ENCODE measurements around the gene MAP3K5. TPM values are rescaled to one million over a fixed set of nuclear protein-coding genes. Genes with fewer than 3 reads are reported as not detected.

Gene MAP3K5
- total RNA-seq, 1 donor from 2014 or later: 1.7 TPM

DNA sequence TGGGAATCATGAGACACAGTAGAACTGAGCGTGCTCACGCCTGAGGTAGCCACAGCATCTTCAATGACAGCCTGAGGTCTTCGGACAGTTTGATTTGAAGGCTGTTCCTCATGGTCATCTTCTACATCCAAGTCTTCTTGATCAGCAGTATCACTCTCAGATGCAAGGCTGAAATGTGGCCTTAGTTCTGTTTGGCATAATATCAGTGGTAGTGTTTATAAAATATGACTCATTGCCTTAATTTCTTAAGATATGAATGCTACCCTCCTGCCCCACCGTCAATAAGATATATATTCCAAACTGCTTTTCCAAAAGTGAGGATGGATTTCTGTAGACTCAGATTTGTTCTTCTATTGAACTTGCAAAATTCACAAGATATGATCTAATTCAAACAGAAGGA is 224.6 kb downstream of the MAP3K5 start:
- H3K4me3 ChIP-seq (ENCODE audit: insufficient read depth, low read depth, low read length): no peak overlapping the region
- Mint-ChIP-seq H3K4me1 (ENCODE audit: low read depth, unreplicated experiment) (no peaks in the 10 kb centered on the region), H3K27ac (ENCODE audit: unreplicated experiment) (no peak overlapping the region), H3K9me3 (ENCODE audit: unreplicated experiment) (peaks cover 12% of the 10 kb centered on the region), H3K4me3 (ENCODE audit: unreplicated experiment) (no peak overlapping the region), H3K36me3 (ENCODE audit: low read depth, unreplicated experiment) (peaks cover 3% of the 10 kb centered on the region), H3K27me3 (ENCODE audit: low read depth, unreplicated experiment) (peaks cover 3% of the 10 kb centered on the region)
- FAIRE-seq (peak; percentile 23), DNase-seq (ENCODE audit: low read depth) (no peak)
- H3K4me1 ChIP-seq (ENCODE audit: insufficient read depth, low read length): no peaks in the 10 kb centered on the region
- no peak overlapping the region for H3K9ac ChIP-seq (ENCODE audit: low read length)
- no peak overlapping the region for H3K4me2 ChIP-seq (ENCODE audit: low read length)
- no peaks in the 10 kb centered on the region for H3K36me3 ChIP-seq (ENCODE audit: insufficient read depth, low read length)
- H3K27ac ChIP-seq (ENCODE audit: low read depth, low read length): no peak overlapping the region
- peaks cover 4% of the 10 kb centered on the region for H3K9me3 ChIP-seq (ENCODE audit: insufficient read depth, low read depth, low read length)
- no peaks in the 10 kb centered on the region for H4K20me1 ChIP-seq (ENCODE audit: insufficient read depth, low read length)
- no peak for TF ChIP-seq EZH2 (IDR thresholded peaks at IDR 0.05; ENCODE audit: insufficient read depth, low read length)
- TF ChIP-seq, protein P1, sequence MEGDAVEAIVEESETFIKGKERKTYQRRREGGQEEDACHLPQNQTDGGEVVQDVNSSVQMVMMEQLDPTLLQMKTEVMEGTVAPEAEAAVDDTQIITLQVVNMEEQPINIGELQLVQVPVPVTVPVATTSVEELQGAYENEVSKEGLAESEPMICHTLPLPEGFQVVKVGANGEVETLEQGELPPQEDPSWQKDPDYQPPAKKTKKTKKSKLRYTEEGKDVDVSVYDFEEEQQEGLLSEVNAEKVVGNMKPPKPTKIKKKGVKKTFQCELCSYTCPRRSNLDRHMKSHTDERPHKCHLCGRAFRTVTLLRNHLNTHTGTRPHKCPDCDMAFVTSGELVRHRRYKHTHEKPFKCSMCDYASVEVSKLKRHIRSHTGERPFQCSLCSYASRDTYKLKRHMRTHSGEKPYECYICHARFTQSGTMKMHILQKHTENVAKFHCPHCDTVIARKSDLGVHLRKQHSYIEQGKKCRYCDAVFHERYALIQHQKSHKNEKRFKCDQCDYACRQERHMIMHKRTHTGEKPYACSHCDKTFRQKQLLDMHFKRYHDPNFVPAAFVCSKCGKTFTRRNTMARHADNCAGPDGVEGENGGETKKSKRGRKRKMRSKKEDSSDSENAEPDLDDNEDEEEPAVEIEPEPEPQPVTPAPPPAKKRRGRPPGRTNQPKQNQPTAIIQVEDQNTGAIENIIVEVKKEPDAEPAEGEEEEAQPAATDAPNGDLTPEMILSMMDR (IDR thresholded peaks at IDR 0.05; ENCODE audit: insufficient read depth, low read depth, low read length): no peak
- no peaks in the 10 kb centered on the region for H3K79me2 ChIP-seq (ENCODE audit: insufficient read depth, low read length)
- no peak overlapping the region for H2AFZ ChIP-seq (ENCODE audit: low read depth, low read length)
- H3K27me3 ChIP-seq (ENCODE audit: insufficient read depth, low read length): no peaks in the 10 kb centered on the region

GRCh38 chr6:136566851-136567250 is 225.4 kb downstream of the MAP3K5 start:
- Mint-ChIP-seq H3K27me3 (ENCODE audit: low read depth, unreplicated experiment) (peaks cover 3% of the 10 kb centered on the region), H3K27ac (ENCODE audit: unreplicated experiment) (no peak overlapping the region), H3K4me1 (ENCODE audit: low read depth, unreplicated experiment) (peaks cover 2% of the 10 kb centered on the region), H3K4me3 (ENCODE audit: unreplicated experiment) (no peak overlapping the region), H3K36me3 (ENCODE audit: low read depth, unreplicated experiment) (peaks cover 3% of the 10 kb centered on the region), H3K9me3 (ENCODE audit: unreplicated experiment) (peaks cover 12% of the 10 kb centered on the region)
- H3K79me2 ChIP-seq (ENCODE audit: insufficient read depth, low read length): no peaks in the 10 kb centered on the region
- TF ChIP-seq, protein P1 (IDR thresholded peaks at IDR 0.05; ENCODE audit: insufficient read depth, low read depth, low read length): no peak
- TF ChIP-seq EZH2 (IDR thresholded peaks at IDR 0.05; ENCODE audit: insufficient read depth, low read length): no peak
- DNase-seq (ENCODE audit: low read depth) (no peak), FAIRE-seq (no peak)
- H3K9ac ChIP-seq (ENCODE audit: low read length): no peak overlapping the region
- no peaks in the 10 kb centered on the region for H3K4me1 ChIP-seq (ENCODE audit: insufficient read depth, low read length)
- no peaks in the 10 kb centered on the region for H3K27me3 ChIP-seq (ENCODE audit: insufficient read depth, low read length)
- H2AFZ ChIP-seq (ENCODE audit: low read depth, low read length): no peak overlapping the region
- H3K4me3 ChIP-seq (ENCODE audit: insufficient read depth, low read depth, low read length): no peak overlapping the region
- H3K27ac ChIP-seq (ENCODE audit: low read depth, low read length): no peak overlapping the region
- H3K36me3 ChIP-seq (ENCODE audit: insufficient read depth, low read length): no peaks in the 10 kb centered on the region
- H4K20me1 ChIP-seq (ENCODE audit: insufficient read depth, low read length): no peaks in the 10 kb centered on the region
- H3K4me2 ChIP-seq (ENCODE audit: low read length): no peak overlapping the region
- H3K9me3 ChIP-seq (ENCODE audit: insufficient read depth, low read depth, low read length): peaks cover 4% of the 10 kb centered on the region

DNA sequence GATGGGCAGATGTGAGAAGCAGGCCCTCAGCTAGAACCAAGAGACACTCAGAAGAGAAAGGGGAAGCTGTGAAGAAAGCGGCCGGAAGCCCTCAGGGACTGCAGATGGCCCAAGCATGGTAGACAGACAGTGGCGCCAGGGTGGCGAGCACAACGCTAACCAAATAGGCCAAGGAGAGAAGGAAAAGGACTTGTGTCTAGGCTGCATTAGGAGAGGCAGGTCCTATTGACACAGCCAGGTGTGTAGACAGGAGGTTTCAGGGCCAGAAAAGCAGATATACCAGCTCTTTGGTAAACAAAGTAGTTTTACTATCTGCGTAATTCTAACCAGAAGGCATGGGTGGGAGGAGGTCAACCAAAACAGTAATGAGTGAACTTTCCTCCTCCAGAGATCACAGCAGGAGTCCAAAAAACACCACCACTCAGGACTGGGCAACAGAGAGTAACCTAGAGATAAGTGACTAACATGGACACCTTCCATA is 226.2 kb downstream of the MAP3K5 start:
- Histone ChIP-seq H2AFZ (ENCODE audit: low read depth, low read length) (no peak overlapping the region), H3K4me2 (ENCODE audit: low read length) (no peak overlapping the region), H4K20me1 (ENCODE audit: insufficient read depth, low read length) (no peaks in the 10 kb centered on the region), H3K9me3 (ENCODE audit: insufficient read depth, low read depth, low read length) (peaks cover 3% of the 10 kb centered on the region), H3K27ac (ENCODE audit: low read depth, low read length) (no peak overlapping the region), H3K27me3 (ENCODE audit: insufficient read depth, low read length) (no peaks in the 10 kb centered on the region), H3K9ac (ENCODE audit: low read length) (no peak overlapping the region), H3K4me1 (ENCODE audit: insufficient read depth, low read length) (no peaks in the 10 kb centered on the region), H3K36me3 (ENCODE audit: insufficient read depth, low read length) (peaks cover 2% of the 10 kb centered on the region), H3K4me3 (ENCODE audit: insufficient read depth, low read depth, low read length) (no peak overlapping the region), H3K79me2 (ENCODE audit: insufficient read depth, low read length) (no peaks in the 10 kb centered on the region)
- Mint-ChIP-seq H3K9me3 (ENCODE audit: unreplicated experiment) (peaks cover 7% of the 10 kb centered on the region), H3K27ac (ENCODE audit: unreplicated experiment) (no peak overlapping the region), H3K4me1 (ENCODE audit: low read depth, unreplicated experiment) (peaks cover 2% of the 10 kb centered on the region), H3K4me3 (ENCODE audit: unreplicated experiment) (no peak overlapping the region), H3K27me3 (ENCODE audit: low read depth, unreplicated experiment) (peaks cover 3% of the 10 kb centered on the region), H3K36me3 (ENCODE audit: low read depth, unreplicated experiment) (peaks cover 1% of the 10 kb centered on the region)
- FAIRE-seq (no peak), DNase-seq (ENCODE audit: low read depth) (no peak)
- TF ChIP-seq, protein P1 (IDR thresholded peaks at IDR 0.05; ENCODE audit: insufficient read depth, low read depth, low read length): no peak
- no peak for TF ChIP-seq EZH2 (IDR thresholded peaks at IDR 0.05; ENCODE audit: insufficient read depth, low read length)
